GM10847 (cell line): Measurements from ENCODE around the gene SUV39H2.

Experiments used
- POLR2A ChIP-seq: IDR thresholded peaks from 2 replicates; pipeline ENCODE4 v1.6.1; 2011; ENCODE audit not compliant: insufficient read length; ENCODE audit errors: extremely low read depth

The SUV39H2 gene

GRCh38 chr10:14916600-14916999 is 37.9 kb downstream of the SUV39H2 start:
- no peak for TF ChIP-seq POLR2A

GRCh38 chr10:14917827-14918226 is 39.2 kb downstream of the SUV39H2 start:
- TF ChIP-seq POLR2A: no peak

- no peak for TF ChIP-seq POLR2A
These were observed 40.3 kb downstream of the SUV39H2 start for GRCh38 chr10:14918964-14919363.

- no peak for TF ChIP-seq POLR2A
These were observed 45.3 kb downstream of the SUV39H2 start for GRCh38 chr10:14924013-14924412.

GRCh38 chr10:14925268-14925667 is 46.6 kb downstream of the SUV39H2 start:
- no peak for TF ChIP-seq POLR2A

- TF ChIP-seq POLR2A: no peak
These were observed 47.4 kb downstream of the SUV39H2 start for GRCh38 chr10:14926061-14926470.

GRCh38 chr10:14926722-14927416 is 48.2 kb downstream of the SUV39H2 start:
- TF ChIP-seq POLR2A: no peak

GRCh38 chr10:14930610-14931009 is 51.9 kb downstream of the SUV39H2 start:
- no peak for TF ChIP-seq POLR2A

- TF ChIP-seq POLR2A: no peak
These were observed 57.9 kb downstream of the SUV39H2 start for GRCh38 chr10:14936584-14936983.

- no peak for TF ChIP-seq POLR2A
These were observed 66.4 kb downstream of the SUV39H2 start for GRCh38 chr10:14945108-14945507.

- no peak for TF ChIP-seq POLR2A
These were observed 68.6 kb downstream of the SUV39H2 start for GRCh38 chr10:14947268-14947667.

- TF ChIP-seq POLR2A: no peak
These were observed 70.6 kb downstream of the SUV39H2 start for GRCh38 chr10:14949291-14949690.

- no peak for TF ChIP-seq POLR2A
These were observed 74.3 kb downstream of the SUV39H2 start for GRCh38 chr10:14952851-14953423.

- peak; percentile 12 for TF ChIP-seq POLR2A
These were observed 74.8 kb downstream of the SUV39H2 start for GRCh38 chr10:14953424-14954000.
